ENCODE measurements around the gene SORBS2. TPM values are rescaled to one million over a fixed set of nuclear protein-coding genes. Genes with fewer than 3 reads are reported as not detected.

Gene SORBS2
- total and polyA plus RNA-seq, 2 donors (not counting 1 experiment from before 2014, with no cell fraction given): 0.33 to 3.0 TPM

DNA sequence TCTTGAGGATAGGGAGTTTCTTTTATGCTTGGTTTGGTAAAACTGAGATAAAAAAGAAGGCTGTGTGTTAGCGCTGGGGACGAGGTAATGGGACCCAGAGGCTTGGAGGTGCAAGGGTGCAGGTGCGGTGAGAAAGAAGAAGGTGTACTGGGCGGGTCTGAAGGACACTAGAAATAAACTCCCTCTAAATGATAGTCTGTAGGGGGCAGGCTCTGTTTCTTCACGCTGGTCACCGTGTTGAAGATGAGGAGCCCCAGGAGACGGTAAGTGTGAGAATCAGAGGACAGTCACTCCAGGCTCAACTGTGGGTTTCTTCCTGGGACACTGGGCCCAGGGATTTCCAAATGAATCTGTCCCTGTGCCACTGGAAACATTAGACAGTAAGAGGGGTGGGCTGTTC is 131.4 kb downstream of the SORBS2 start:
- no peaks in the 10 kb centered on the region for H3K27me3 ChIP-seq (ENCODE audit: control insufficient read depth, insufficient read depth, low read length)
- DNase-seq (ENCODE audit: low read depth in 2 of 2): no peak
- TF ChIP-seq CTCF (conservative IDR thresholded peaks at IDR 0.05 in 1 of 2, IDR thresholded peaks at IDR 0.05 in 1 of 2; ENCODE audit: low read depth in 1 of 2, low read length in 2 of 2) (no peak), EZH2 (IDR thresholded peaks at IDR 0.05; ENCODE audit: low read length, missing control alignments) (no peak)
- H3K4me3 ChIP-seq (replicated peaks in 1 of 4; ENCODE audit: control extremely low read depth in 1 of 4, insufficient read depth in 1 of 4, low read depth in 3 of 4, low read length in 4 of 4): no peak overlapping the region
- H2AFZ ChIP-seq (ENCODE audit: low read length): no peak overlapping the region
- H4K20me1 ChIP-seq (ENCODE audit: control insufficient read depth, extremely low read depth, insufficient read depth, low read length): no peaks in the 10 kb centered on the region
- H3K36me3 ChIP-seq (ENCODE audit: control insufficient read depth, insufficient read depth, low read length): no peaks in the 10 kb centered on the region
- no peak overlapping the region for H3K4me2 ChIP-seq (ENCODE audit: extremely low read depth, insufficient read depth, low read length)
- H3K9me3 ChIP-seq (ENCODE audit: control insufficient read depth, insufficient read depth, low read depth, low read length): no peaks in the 10 kb centered on the region
- no peak overlapping the region for H3K27ac ChIP-seq (ENCODE audit: insufficient read depth, low read length)
- H3K79me2 ChIP-seq (ENCODE audit: control insufficient read depth, insufficient read depth, low read length): no peaks in the 10 kb centered on the region
- H3K4me1 ChIP-seq (ENCODE audit: control insufficient read depth, extremely low read depth, insufficient read depth, low read length): no peaks in the 10 kb centered on the region
- H3K9ac ChIP-seq (ENCODE audit: insufficient read depth, low read length): no peak overlapping the region

DNA sequence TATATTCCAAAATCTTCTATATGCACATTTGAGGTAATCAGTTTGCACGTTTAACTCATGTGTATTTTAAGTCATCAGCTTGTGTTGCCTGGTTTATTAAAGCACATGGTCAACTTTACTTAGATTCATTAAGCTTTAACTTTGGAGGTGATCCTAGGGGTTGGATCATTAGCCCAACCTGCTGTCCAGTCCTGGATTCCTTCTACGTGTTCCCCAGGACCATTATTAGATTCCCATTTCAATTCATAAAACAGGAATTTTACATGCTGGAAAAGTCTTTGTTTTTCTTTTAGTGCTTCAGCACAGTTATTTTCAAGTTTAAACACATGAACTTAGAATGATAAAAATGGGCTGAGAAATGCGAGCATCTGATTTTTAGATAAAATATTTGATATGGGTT is 132.5 kb downstream of the SORBS2 start:
- Histone ChIP-seq H3K36me3 (ENCODE audit: control insufficient read depth, insufficient read depth, low read length) (no peaks in the 10 kb centered on the region), H3K9me3 (ENCODE audit: control insufficient read depth, insufficient read depth, low read depth, low read length) (no peaks in the 10 kb centered on the region), H2AFZ (ENCODE audit: low read length) (no peak overlapping the region), H3K9ac (ENCODE audit: insufficient read depth, low read length) (no peak overlapping the region), H3K4me1 (ENCODE audit: control insufficient read depth, extremely low read depth, insufficient read depth, low read length) (no peaks in the 10 kb centered on the region), H3K79me2 (ENCODE audit: control insufficient read depth, insufficient read depth, low read length) (no peaks in the 10 kb centered on the region), H3K27ac (ENCODE audit: insufficient read depth, low read length) (no peak overlapping the region), H4K20me1 (ENCODE audit: control insufficient read depth, extremely low read depth, insufficient read depth, low read length) (no peaks in the 10 kb centered on the region), H3K27me3 (ENCODE audit: control insufficient read depth, insufficient read depth, low read length) (no peaks in the 10 kb centered on the region), H3K4me3 (replicated peaks in 1 of 4; ENCODE audit: control extremely low read depth in 1 of 4, insufficient read depth in 1 of 4, low read depth in 3 of 4, low read length in 4 of 4) (no peak overlapping the region), H3K4me2 (ENCODE audit: extremely low read depth, insufficient read depth, low read length) (no peak overlapping the region)
- no peak for DNase-seq (ENCODE audit: low read depth in 2 of 2)
- no peak for TF ChIP-seq EZH2 (IDR thresholded peaks at IDR 0.05; ENCODE audit: low read length, missing control alignments)
- no peak for TF ChIP-seq CTCF (conservative IDR thresholded peaks at IDR 0.05 in 1 of 2, IDR thresholded peaks at IDR 0.05 in 1 of 2; ENCODE audit: low read depth in 1 of 2, low read length in 2 of 2)

DNA sequence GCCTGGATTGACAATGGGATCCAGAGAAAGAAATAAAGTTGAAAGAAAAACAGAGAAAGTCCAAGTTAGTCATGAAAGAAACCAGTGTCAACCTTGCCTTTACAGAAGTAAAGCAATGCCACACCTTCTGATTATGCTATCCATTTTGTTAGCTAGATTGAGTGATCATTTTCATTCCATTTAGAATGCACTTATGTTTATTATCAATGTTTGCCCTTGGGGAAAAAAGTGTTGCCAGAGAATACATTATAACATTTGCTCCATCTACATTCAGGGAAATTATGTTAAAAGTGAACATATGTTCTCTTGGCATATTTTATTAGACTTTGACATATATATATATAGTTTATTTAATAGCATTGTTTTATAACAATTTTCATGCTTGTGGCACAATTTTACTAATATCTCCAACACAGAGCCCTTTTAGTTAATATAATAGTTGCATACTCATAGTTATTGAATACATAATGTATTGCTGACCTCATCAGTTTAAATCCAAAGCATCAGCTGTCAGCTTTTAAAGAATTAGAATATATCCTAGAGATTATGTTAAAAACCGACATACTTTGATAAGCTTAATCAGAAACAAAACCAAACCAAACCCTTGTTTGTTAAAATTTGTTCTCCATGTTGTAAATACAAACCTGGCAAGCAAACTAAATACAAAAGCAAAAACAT is 134.2 kb downstream of the SORBS2 start:
- H3K36me3 ChIP-seq (ENCODE audit: control insufficient read depth, insufficient read depth, low read length): no peaks in the 10 kb centered on the region
- H3K27ac ChIP-seq (ENCODE audit: insufficient read depth, low read length): no peak overlapping the region
- H3K79me2 ChIP-seq (ENCODE audit: control insufficient read depth, insufficient read depth, low read length): no peaks in the 10 kb centered on the region
- H3K4me3 ChIP-seq (replicated peaks in 1 of 4; ENCODE audit: control extremely low read depth in 1 of 4, insufficient read depth in 1 of 4, low read depth in 3 of 4, low read length in 4 of 4): no peak overlapping the region
- H3K9ac ChIP-seq (ENCODE audit: insufficient read depth, low read length): no peak overlapping the region
- no peaks in the 10 kb centered on the region for H4K20me1 ChIP-seq (ENCODE audit: control insufficient read depth, extremely low read depth, insufficient read depth, low read length)
- no peak for DNase-seq (ENCODE audit: low read depth in 2 of 2)
- no peaks in the 10 kb centered on the region for H3K9me3 ChIP-seq (ENCODE audit: control insufficient read depth, insufficient read depth, low read depth, low read length)
- no peaks in the 10 kb centered on the region for H3K4me1 ChIP-seq (ENCODE audit: control insufficient read depth, extremely low read depth, insufficient read depth, low read length)
- H2AFZ ChIP-seq (ENCODE audit: low read length): no peak overlapping the region
- no peaks in the 10 kb centered on the region for H3K27me3 ChIP-seq (ENCODE audit: control insufficient read depth, insufficient read depth, low read length)
- H3K4me2 ChIP-seq (ENCODE audit: extremely low read depth, insufficient read depth, low read length): no peak overlapping the region
- TF ChIP-seq CTCF (conservative IDR thresholded peaks at IDR 0.05 in 1 of 2, IDR thresholded peaks at IDR 0.05 in 1 of 2; ENCODE audit: low read depth in 1 of 2, low read length in 2 of 2): no peak

All from fibroblast of lung (primary cell).